ENCODE measurements around the gene CCL3.
"Not testable (repeated sequence)": the region's sequence is repeated elsewhere in the genome, so short reads cannot be mapped to it uniquely, and the experiment has no call there.

Gene CCL3

GRCh38 chr17:36089888-36090836 is at the start of gene CCL3:
CCL3 (minus strand) TSS chr17:36090143; CDS start chr17:36090058, 85 bp downstream.
- H3K4me3 ChIP-seq (ENCODE audit: low read depth, low read length), result no peak within 1 kb of the TSS

- H3K4me3 ChIP-seq (ENCODE audit: low read depth, low read length), result no peak overlapping the region
These were observed 46.5 kb upstream of the CCL3 start for GRCh38 chr17:36136439-36136838.

- no peak overlapping the region for H3K4me3 ChIP-seq (ENCODE audit: low read depth, low read length)
These were observed 46.1 kb upstream of the CCL3 start for GRCh38 chr17:36136036-36136435.

GRCh38 chr17:36135465-36135864 is 45.5 kb upstream of the CCL3 start:
- no peak overlapping the region for H3K4me3 ChIP-seq (ENCODE audit: low read depth, low read length)

- H3K4me3 ChIP-seq (ENCODE audit: low read depth, low read length), result no peak overlapping the region
These were observed 43.8 kb upstream of the CCL3 start for GRCh38 chr17:36133602-36134236.

- no peak overlapping the region for H3K4me3 ChIP-seq (ENCODE audit: low read depth, low read length)
These were observed 42.5 kb upstream of the CCL3 start for GRCh38 chr17:36132421-36132831.

- H3K4me3 ChIP-seq (ENCODE audit: low read depth, low read length), result no peak overlapping the region
These were observed 42.0 kb upstream of the CCL3 start for GRCh38 chr17:36131931-36132330.

- no peak overlapping the region for H3K4me3 ChIP-seq (ENCODE audit: low read depth, low read length)
These were observed 41.5 kb upstream of the CCL3 start for GRCh38 chr17:36131421-36131820.

GRCh38 chr17:36130346-36130745 is 40.4 kb upstream of the CCL3 start:
- no peak overlapping the region for H3K4me3 ChIP-seq (ENCODE audit: low read depth, low read length)

GRCh38 chr17:36129616-36130015 is 39.7 kb upstream of the CCL3 start:
- H3K4me3 ChIP-seq (ENCODE audit: low read depth, low read length), result no peak overlapping the region

- H3K4me3 ChIP-seq (ENCODE audit: low read depth, low read length), result no peak overlapping the region
These were observed 38.6 kb upstream of the CCL3 start for GRCh38 chr17:36128411-36128978.

GRCh38 chr17:36127911-36128310 is 38.0 kb upstream of the CCL3 start:
- H3K4me3 ChIP-seq (ENCODE audit: low read depth, low read length), result no peak overlapping the region

GRCh38 chr17:36127199-36127893 is 37.4 kb upstream of the CCL3 start:
- no peak overlapping the region for H3K4me3 ChIP-seq (ENCODE audit: low read depth, low read length)

- H3K4me3 ChIP-seq (ENCODE audit: low read depth, low read length), result no peak overlapping the region
These were observed 35.2 kb upstream of the CCL3 start for GRCh38 chr17:36124879-36125824.

GRCh38 chr17:36123431-36123830 is 33.5 kb upstream of the CCL3 start:
- no peak overlapping the region for H3K4me3 ChIP-seq (ENCODE audit: low read depth, low read length)

GRCh38 chr17:36121099-36121498 is 31.2 kb upstream of the CCL3 start:
- H3K4me3 ChIP-seq (ENCODE audit: low read depth, low read length), result not testable (repeated sequence)

GRCh38 chr17:36120221-36120620 is 30.3 kb upstream of the CCL3 start:
- no peak overlapping the region for H3K4me3 ChIP-seq (ENCODE audit: low read depth, low read length)

GRCh38 chr17:36118477-36119353 is 28.8 kb upstream of the CCL3 start:
- H3K4me3 ChIP-seq (ENCODE audit: low read depth, low read length), result no peak overlapping the region
